ENCODE measurements around the gene MACROH2A1.

Gene MACROH2A1

DNA sequence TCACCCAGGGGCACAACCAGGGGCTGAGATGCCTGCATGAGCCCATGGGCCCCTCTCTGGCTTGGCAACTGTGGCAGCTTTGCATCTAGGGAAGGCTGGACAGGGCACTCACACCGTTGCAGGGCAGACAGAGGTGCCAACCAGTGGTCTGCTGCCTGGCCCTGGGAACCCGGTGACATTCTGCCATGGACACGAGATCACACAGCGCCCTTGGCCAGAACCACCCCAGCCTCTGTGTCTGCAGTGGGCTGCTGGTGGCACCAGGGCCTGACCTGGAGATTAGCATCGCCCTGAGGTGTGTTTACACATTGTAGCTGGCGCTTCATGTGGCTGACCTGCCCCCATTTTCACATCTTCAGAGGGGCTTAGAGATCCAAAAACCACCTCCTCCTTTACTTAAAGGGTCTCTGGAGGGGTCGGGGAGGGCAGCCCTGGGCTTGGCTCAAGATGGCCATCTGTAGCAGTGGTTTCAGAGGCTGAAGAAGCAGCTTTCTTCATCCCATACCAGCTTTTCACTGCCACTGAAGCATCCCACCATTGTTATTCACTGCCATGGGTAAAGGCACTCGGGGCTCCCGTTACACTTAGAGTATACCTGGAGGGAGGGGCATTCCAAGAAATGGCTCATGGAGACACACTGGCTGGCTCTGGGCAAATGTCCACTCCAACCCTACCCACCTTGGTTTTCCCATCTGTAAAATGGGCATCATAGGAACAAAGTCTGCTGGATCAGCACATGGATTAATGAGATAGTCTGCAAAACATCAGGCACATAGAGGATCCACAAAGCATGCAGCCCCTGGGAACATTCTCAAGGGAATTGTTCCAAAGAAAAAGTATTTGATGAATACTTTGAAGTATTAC, 36.7 kb upstream of the MACROH2A1 start:
- no peak for DNase-seq

DNA sequence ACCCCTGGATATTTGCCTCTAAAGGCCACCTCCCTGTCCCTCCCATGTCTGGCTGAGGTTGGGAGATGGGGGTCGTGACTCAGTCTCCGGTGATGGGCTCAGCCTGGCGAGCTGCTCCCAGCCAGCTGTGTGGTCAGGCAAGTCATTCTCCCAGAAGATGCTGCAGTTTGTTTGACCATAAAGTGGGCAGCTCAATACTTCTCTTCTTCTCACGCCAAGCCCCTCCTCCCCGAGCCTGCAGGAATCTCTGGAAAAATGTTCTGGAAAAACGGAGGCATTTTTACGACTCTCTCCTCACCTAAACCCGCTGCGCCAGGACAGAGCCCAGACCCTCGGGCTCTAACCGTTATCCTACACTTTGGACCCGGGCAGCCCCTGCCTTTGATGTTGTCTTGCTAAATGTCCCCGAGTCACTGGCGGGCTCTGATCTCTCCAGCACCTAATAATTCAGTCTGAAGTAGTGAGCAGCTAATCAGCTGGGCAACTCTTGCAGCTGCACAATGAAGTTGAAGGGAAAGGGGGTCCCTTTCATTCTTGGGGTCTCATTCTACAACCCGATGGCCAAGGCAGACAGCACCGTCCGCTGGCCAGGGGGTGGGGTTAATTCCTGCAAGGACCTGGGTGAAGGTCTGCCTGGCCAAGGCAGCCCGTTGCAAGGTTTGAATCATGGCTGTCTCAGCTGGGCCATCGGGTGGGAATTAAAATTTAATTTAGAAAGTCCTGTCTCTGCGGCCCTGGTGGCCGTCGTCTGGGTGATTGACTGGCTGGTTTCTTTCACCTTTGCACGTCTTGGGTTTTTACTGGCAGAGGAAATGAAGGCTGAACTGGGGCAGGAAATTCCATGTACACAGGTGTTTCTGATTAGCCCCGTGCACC, 35.8 kb upstream of the MACROH2A1 start:
- DNase-seq, result no peak

DNA sequence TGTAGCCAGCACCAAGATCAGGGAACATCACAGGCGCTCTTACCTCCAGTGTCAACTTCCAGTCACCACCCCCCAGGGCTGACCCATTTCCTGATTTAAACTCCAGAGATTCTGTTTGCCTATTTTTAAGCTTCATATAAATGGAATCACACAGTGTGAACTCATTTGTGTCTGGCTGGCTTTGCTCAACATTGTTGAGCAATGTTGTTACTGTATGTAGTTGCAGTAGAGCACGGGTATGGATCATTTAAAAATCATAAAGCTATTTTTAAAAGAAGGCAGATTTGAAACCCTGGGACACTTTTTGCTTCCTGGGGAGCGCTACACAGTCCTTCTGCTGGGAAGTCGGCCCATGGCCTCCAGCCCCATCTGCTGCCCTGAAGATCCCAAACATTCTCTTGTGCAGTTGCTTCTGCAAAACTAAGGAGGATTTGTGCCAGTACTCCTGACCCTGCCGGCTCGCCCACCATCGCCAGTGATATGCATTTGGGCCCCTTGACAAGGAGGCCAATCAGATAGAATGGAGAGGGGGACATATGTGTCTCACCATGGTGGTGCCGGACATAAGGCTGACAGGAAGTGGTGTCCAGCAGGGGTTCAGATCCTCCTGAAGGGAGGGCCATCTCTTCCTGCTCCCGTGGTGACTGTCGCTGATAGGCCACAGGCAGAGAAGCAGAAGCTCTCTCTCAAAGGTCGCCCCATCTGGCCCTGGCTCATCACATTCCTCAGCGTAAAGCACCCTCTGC, 34.8 kb upstream of the MACROH2A1 start:
- DNase-seq, result peak; percentile 82 to 88

DNA sequence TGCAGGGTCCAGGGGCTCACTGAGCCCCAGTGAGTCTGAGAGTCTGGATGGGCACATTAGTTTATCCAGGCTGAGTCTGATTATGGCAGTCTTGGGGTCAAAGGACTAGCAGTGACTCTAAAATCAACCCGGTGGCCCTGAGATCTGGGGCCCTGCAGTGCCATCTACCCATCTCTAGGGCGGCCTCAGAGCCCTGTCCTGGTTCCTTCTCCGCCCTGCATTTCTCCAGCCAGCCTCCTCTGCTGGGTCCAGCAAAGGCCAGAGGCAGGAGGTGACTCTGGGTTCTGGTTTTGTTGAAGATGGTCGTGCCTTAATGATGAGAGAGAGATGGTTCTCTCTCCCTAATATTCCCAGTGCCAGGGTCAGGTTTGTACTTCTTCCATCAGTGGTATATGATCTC, 33.1 kb upstream of the MACROH2A1 start:
- no peak for DNase-seq

DNA sequence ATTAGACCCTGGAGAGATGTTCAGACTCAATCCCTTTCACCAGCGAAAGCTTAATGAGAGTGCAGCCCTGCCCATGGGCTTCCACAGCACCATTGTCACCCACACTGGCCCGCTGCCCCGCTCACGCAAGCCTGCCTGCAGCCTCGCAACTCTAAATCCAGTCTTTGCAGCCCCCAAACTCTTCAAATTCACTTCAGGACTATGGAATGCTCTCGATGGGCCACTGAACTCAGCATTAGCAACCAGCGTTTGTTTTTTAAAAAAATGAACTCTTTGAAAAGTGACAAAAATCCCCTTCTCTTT, 31.1 kb upstream of the MACROH2A1 start:
- no peak for DNase-seq

DNA sequence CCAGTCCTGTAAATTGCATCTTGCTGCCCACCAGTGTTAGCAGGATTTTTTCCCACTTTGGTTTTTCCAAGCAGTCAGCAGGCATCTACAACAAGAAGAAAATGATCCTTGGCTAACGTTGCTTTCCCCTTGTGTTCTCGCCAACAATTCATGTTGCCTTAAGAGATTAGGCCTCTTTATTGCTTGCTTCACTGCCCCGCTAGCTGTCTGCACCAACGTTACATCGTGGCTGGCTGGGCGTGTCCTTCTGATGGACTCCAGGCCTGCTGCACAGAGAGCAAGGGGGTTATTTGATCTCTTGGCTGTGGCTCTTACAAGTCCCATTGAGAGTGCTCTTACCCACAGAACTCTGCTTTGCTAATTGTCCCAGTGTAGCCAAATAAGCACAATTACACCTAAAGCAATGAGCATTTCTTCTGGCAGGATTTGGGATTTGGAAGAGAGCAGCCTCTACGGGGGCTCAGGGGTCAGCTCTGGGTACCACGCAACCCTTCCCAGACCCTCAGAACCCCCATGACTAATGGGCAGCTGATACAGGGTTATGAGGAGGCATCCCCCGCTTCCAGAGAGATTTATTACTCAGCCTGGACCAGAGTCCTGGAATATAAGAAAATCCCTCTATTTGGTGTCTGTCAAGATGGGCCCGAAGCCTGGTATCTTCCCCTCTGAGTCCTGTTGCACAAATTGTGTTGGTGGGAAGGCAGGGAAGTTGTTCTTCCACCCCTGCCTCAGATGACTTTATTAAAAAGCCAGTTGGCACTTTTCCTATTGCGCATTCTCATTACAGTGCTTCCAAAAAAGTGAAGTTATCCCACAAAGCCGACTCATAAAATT, 30.5 kb upstream of the MACROH2A1 start:
- peak; percentile 55 to 80 for DNase-seq

DNA sequence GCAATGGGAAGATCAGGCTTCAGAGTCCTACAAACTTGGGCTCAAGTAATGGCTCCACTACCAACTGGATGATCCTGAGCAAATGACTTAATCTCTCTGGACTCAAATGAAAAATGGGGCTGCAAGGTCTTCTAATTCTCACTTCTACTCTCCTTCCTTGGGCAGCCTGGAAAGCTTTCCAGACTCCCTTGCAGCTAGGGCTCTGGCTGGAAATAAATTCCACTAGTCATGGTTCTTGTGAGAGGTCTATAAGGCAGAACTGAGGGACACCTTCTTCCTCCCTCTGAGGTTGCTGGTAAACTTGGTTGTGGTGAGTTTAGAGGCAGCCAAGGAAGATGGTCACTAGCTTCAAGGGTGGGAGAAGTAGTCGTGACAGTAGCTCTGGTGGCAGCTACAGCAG, 29.6 kb upstream of the MACROH2A1 start:
- DNase-seq, result no peak

DNA sequence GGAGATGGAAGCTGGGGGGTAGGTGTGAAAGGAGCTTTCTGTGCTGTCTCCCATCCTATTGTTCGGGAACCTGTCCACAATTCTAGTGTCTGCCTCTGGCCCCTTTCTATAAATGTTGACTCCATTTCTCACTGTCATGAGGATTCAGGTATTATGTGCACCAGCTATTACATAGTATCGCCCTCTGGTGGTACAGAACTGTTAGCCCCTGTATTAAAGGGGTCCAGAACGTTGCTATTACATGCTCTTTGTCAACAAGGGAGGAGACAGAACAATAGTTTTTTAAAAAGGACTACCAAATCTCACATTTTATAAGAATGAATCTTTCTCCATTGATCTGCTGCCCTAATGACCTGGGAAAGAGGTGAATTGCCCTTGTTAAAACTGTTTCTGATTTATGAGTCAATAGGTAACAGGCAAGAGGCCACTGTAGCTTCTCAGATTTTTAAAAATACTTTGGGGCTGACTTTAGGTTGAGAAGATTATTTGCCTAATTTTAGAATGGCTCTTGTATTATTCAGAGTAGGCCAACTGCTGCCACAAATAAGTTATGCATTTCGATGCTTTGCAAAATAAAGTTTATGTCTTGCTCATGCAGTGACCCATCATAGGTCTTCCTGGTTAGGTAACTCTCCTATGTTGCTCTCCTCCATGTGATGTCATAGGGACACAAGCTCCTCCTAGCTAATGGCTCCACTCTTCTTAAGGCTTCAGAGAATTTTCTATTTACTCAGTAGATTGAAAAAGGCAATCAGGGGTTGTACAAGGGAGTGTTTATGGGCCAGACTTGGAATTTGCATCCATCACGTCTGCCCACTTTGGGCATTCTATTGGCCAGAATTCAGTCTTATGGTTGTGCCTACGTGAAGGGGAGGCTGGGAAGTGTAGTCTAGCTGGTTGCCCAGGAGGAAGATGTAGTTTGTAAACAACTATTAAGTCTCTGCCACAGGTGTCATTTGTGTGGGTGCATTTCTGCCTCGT, 27.4 kb upstream of the MACROH2A1 start:
- peak in 1 of 2 donors; percentile 67 for DNase-seq

DNA sequence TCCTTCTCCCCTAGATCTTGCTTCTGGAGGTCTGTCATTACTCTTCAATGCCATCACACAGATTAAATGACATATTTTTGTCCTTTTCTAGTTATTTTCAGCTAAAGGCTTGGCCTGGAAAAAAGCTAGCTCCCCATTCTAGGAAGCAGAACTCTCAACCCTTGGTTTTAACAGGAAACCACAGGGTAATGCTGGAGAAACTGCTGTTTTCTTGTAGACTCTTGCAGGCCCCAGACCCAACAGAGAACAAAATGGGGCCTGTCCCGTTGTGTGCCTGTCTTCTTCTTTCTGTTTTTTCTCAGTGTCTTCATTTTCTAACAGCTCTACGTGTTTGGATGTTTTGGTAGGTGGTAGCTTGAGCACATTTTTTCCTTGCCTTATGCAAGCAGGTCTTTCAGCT, 26.6 kb upstream of the MACROH2A1 start:
- peak in 1 of 2 donors; percentile 70 for DNase-seq

DNA sequence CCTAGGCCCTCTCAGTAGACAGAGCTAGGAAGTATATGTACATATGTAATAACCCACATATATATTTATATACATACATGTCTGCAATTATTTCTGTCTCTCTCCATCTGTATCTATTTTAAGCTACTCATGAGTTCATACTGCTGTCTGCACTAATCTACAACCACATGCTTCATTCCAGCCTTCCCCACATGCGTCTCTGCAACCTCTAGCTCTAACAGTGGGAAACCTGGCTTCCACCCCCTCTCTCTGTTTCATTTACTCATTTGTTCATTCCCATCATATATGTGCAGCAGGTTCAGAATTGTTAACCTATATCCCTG, 24.8 kb upstream of the MACROH2A1 start:
- DNase-seq, result no peak

DNA sequence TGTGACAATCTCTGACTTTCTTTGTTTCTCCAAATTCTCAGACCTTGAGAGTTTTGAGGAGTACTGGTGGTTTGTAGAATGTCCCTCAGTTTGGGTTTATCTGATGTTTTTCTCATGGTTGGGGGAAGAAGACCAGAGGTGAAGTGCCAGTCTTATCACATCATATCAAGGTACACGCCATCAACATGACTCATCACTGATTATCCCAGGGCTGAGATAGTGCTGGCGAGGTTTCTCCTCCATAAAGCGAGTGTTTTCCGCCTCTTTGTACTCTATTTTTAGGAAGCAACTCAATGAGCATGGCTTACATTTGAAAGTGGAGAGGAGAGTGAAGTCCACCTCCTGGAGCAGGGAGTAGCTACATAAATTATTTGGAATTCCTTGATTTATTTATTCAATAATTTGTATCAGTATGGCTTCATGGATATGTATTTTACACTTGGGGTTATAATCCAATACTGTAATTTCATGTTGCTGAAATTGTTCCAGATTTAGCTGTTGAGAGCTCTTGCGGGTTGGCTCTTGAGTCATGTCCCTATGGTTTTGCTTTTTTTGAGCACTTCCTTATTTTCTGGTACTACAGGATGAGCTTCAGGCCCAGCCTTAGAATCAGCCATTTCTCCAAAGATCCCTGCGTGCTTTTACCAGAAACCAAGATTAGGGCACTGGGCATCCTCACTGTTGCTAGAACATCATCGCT, 24.3 kb upstream of the MACROH2A1 start:
- DNase-seq, result peak; percentile 79

DNA sequence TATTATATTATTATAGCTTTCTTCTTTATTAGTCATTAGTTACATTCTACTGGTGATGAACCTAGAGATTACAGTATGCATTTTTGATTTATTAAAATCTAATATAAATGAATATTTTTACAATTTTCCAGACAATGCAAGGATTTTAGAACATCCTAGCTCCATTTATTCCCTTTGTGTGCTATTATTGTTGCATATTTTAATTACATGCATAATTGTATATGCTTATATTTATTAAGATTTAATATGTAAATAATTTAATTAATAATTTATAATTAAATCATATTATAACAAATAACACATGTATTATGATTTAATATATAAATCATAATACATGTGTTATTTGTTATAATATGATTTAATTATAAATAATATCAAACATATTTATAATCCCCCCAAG, 23.4 kb upstream of the MACROH2A1 start:
- no peak for DNase-seq

DNA sequence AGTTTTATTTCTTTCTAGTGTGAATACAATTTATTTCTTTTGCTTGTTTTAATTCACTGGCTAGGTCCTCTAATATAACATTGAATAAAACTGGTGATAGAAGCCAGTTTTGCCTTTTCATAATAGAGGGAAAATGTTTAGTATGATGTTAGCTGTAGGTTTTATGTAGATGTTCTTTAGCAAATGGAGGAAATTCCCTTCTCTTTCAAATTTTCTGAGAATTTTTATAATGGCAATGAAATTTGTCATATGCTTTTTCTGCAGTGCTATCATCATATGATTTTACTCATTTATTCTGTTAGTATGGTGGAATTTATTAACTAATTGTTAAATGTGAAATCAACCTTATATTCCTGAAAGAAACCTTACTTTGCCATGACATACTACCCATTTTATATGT, 18.1 kb upstream of the MACROH2A1 start:
- DNase-seq, result no peak

DNA sequence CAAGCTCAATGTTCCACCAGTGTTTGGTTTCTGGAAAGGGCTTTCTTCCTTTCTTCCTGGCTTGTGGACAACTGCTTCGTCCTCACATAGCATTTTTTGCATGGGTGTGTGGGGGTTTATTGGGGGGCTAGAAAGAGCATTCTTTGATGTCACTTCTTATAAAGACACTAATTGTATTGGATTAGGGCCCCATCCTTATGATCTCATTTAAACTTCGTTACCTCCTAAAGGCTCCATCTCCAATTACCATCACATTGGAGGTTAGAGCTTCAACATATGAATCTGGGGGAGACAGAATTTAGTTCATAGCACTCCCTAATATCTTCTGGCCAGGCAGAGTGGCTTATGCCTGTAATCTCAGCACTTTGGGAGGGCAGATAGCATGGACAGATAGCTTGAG, 6.1 kb upstream of the MACROH2A1 start:
- no peak for DNase-seq

DNA sequence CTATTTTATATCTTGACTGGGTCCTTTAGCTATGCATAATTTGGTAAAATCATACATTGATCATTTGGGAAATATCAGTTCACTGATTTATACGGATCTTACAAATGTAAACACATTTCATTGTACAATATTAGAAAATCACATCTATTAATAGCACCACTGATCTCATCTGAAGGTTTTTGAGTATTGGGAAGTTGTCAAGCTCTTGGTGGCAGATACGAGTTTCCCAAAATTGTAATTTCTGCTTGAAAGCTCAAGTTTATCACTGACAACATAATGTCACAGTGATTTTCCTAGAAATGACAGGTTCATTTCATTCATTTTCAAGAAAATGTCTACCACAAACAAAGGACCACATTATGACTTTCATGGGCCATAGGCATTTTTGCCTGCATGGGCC, 3.0 kb upstream of the MACROH2A1 start:
- peak in 1 of 2 donors; percentile 33 for DNase-seq

DNA sequence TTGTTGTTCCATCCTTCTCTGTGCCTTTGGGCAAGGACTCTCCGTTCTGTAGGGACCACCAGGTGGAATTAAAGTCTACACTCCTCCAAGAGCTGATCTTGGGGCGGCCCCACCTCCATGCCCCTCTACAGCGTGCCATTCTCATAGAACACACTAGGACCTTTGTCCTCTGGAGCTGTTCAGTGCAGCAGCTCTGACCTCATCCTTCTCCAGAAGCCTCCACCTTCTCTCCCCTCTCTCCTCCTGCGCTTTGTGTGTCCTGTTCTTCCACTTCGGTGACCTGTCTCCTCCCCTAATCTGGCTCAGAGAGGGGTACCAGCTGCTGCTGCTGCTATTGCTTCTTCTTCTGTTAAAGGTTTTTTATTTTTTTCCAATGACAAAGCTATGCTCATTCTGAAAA, 1.8 kb upstream of the MACROH2A1 start:
- DNase-seq, result no peak

DNA sequence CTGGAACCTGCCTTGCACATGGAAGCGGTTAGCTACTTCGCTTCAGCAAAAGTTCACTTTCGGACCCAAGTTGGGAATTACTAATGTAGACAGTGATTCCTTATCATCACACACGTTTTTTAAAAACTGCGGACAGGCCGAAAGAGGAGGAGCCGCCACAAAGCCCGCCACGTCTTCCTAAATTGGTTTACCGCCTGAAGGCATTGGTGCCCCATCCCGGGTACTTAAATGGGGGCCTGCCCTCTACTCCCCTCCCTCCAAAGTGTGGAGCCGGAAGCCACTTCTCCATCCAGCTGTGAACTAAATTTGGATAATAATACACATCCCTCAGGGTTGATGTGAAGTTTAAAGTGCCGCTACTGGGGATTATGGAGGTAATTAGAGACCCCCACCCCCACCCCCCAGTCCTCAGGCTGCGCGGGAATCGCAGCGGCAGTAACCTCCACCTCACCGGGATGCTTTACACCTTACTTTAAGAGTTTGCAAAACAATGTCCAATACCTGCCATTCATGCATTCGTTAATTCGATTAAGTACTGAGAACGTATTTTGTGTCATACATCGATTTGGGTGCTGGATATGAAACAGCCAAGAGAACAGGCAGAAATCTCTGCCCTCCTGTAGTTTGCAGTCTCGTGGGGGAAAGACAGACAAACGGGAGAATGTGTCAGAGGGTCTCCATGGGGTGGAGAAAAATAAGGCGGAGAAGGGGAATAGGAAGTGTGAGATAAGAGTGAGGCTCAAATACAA, 937 bp upstream of the MACROH2A1 start:
- no peak for DNase-seq

DNA sequence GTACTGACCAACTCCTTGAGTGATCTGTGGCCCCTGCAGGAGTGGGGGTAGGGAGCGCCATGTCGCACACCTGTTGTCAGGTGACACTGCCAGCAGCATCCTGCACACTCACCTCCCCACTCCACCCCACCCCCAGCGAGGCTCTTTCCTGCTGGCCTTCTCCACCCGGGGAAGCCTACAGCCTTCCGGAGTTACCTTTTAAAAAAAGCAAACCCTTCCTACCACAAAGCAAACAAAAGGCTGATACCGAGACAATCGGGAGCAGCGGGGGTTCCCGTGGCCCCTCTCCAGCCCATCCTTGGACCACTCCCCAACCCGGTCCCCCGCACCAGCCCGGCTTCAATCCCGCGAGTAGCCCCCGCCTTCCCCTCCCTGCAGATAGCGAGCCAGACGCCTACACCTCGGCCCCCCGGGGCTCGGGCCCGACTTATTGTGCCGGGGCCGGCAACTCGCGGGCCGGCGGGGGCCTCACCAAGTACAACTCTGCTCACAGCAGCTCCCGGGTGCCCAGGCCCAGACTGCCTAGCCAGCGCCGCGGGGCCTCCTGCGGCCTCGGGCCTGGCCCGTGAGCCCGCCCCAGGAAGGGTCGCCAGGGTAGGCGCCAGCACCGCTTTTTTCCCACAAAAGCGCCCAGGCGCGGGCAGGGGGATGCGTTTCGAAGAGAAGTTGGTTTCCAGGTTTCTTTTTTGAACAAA, 724 bp downstream of the MACROH2A1 start:
- peak in 1 of 2 donors; percentile 45 for DNase-seq

DNA sequence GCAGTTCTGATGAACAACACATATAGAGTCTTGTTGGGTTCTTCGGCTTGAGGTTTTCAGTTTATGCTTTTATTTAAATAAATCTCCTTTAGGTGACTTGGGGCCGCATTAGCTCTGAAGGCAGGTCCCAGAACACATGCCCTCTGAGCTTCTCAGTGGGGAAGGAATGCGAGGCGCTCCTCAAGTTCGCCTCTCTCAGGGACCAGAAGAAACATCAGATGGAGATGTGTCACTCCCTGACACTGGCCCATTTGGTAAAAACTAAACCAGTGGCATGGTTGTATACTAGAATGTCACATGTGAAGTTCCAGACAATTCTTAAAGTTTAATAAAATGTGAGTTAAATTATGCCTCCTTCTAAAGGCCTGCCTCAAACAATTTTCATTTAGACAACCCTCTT, 1.9 kb downstream of the MACROH2A1 start:
- DNase-seq, result peak in 1 of 2 donors; percentile 40

All from inflammatory macrophage (primary cell).